ENCODE measurements around the gene C5orf15. TPM values are rescaled to one million over a fixed set of nuclear protein-coding genes. Genes with fewer than 3 reads are reported as not detected.
"Not testable (repeated sequence)": the region's sequence is repeated elsewhere in the genome, so short reads cannot be mapped to it uniquely, and the experiment has no call there.

The C5orf15 gene
- total and polyA plus RNA-seq, 7 experiments from 2014 or later = 11.1 to 33.6 (median 17.9) TPM

DNA sequence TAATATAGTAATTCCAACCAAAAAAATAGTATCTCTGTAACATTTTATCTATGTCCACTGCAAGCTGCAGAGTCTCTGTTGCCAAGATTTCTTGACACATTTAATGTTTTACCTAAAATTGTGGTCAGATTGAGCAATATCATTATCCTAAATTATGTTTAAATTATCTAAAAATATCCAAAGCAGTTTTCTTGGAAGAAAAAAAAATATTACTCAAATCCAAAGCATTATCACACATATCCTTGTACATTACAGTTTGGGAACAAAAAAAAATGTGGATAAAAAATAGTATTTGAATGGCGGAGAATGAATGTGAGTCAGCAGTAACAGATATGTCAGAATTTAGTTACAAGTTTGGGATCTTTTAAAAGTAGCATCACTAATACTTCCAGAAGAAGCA, 12.2 kb downstream of the C5orf15 start:
- intact Hi-C loops (cut with micrococcal nuclease); H3K27me3 Mint-ChIP-seq; H3K9me3 Mint-ChIP-seq; H3K4me3 Mint-ChIP-seq; ATAC-seq; H3K27me3 ChIP-seq (ENCODE audit: control insufficient read depth in 2 of 2, insufficient read depth in 2 of 2, low read length in 2 of 2); POLR2A ChIA-PET; H3K27ac ChIP-seq (ENCODE audit: low read depth, low read length); H3K4me1 ChIP-seq (ENCODE audit: control insufficient read depth in 2 of 2, insufficient read depth in 2 of 2, low read length in 2 of 2); H3K9me3 ChIP-seq (ENCODE audit: control insufficient read depth in 2 of 3, low read length in 3 of 3); H3K4me3 ChIP-seq (ENCODE audit: low read length); H3K27ac Mint-ChIP-seq; DNase-seq: not testable (repeated sequence)
- Mint-ChIP-seq H3K4me1 (peaks cover 0 to 26% (median 21%) of the 10 kb centered on the region in 7 donors), H3K36me3 (peaks cover 7 to 33% (median 25%) of the 10 kb centered on the region in 5 donors)
- H3K36me3 ChIP-seq (ENCODE audit: control insufficient read depth in 2 of 3, insufficient read depth in 3 of 3, low read length in 3 of 3) = peaks cover 4 to 31% (median 11%) of the 10 kb centered on the region in 3 experiments
- CTCF ChIA-PET = interaction anchor here (0.7 kb wide), 1 partner anchor 542 kb away, joined by 3 read pairs; no protein-coding TSS in a partner anchor

DNA sequence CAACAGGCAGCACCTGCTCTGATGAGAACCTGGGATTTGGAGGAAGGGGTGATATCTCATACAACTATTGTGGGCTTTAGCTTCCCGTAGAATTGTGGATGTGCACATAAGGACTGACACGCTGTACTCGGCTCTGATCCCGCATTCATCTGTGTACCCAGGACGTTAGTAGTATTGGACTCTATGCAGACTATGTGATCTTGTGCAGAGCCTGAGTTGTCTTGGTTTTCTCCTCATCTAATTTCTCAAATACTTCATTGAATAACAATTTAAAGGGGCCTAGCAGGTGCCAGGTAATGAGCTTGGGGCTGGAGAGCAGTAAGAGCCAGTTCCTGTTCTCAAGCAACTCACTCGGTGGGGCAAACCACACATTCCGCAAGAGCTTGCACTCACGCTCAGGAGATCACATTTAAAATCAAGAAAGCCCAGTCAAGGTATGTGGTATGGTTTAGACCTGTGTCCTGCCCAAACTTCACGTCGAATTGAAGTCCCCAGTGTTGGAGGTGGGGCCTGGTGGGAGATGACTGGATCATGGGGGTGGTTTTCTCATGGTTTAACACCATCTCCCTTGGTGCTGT, 14.8 kb downstream of the C5orf15 start:
- Mint-ChIP-seq H3K9me3 (no peaks in the 10 kb centered on the region), H3K4me3 (no peak overlapping the region), H3K36me3 (peaks cover 3 to 23% (median 16%) of the 10 kb centered on the region in 5 donors), H3K4me1 (peaks cover 0 to 9% (median 8%) of the 10 kb centered on the region in 7 donors), H3K27ac (peak overlapping the region in 2 of 9 donors; percentile 25 to 36), H3K27me3 (no peaks in the 10 kb centered on the region)
- Histone ChIP-seq H3K4me1 (ENCODE audit: control insufficient read depth in 2 of 2, insufficient read depth in 2 of 2, low read length in 2 of 2) (no peaks in the 10 kb centered on the region), H3K4me3 (ENCODE audit: low read length) (no peak overlapping the region), H3K36me3 (ENCODE audit: control insufficient read depth in 2 of 3, insufficient read depth in 3 of 3, low read length in 3 of 3) (peaks cover 4 to 31% (median 11%) of the 10 kb centered on the region in 3 experiments), H3K27ac (ENCODE audit: low read depth, low read length) (no peak overlapping the region), H3K27me3 (ENCODE audit: control insufficient read depth in 2 of 2, insufficient read depth in 2 of 2, low read length in 2 of 2) (no peaks in the 10 kb centered on the region), H3K9me3 (ENCODE audit: control insufficient read depth in 2 of 3, low read length in 3 of 3) (no peaks in the 10 kb centered on the region)
- DNase-seq (no peak), ATAC-seq (no peak)
- POLR2A ChIA-PET = no interaction called here
- intact Hi-C loops (cut with micrococcal nuclease) = no loop called here
- CTCF ChIA-PET = interaction anchor here (0.6 kb wide), 1 partner anchor 68 kb away, joined by 3 read pairs; no protein-coding TSS in a partner anchor

DNA sequence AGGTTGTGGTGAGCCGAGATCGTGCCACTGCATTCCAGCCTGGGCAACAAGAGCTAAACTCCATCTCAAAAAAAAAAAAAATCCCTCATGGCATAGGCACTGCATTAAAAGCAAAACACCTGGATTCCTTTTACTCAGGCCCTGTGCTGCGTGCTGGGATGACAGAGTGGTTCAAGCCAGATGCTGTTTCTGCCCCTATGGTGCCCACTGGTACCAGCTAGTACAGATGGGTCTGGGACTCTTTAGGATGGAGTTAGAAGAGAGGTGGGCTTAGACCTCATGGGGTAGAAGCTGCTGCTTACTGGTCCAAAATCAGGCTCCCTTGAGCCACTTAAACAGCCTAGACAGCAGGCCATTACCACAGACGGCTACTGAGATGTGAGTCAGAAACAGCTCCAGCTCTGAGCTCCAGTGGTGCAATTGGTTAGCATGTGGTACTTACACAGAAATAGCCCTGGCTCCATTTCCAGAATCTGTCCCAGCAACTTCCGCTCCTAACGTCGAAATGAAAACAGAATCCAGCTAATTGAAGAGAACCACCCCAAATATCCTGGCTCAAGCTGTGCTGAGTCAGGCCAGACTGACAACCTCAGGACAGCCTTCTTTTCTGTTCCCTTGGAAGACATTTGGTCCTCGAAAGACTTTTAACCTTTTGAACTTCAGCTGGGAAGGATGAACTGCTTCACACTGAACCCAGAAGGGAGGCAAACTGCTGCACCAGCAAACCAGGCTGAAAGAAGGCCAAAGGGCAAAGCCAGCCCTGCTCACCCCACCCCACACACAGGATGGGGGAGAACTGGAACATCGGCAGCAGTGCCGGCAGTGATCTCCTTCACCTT, 15.5 kb downstream of the C5orf15 start:
- Histone ChIP-seq H3K36me3 (ENCODE audit: control insufficient read depth in 2 of 3, insufficient read depth in 3 of 3, low read length in 3 of 3) (peaks cover 4 to 29% (median 10%) of the 10 kb centered on the region in 3 experiments), H3K4me1 (ENCODE audit: control insufficient read depth in 2 of 2, insufficient read depth in 2 of 2, low read length in 2 of 2) (no peaks in the 10 kb centered on the region), H3K27ac (ENCODE audit: low read depth, low read length) (no peak overlapping the region), H3K27me3 (ENCODE audit: control insufficient read depth in 2 of 2, insufficient read depth in 2 of 2, low read length in 2 of 2) (no peaks in the 10 kb centered on the region), H3K4me3 (ENCODE audit: low read length) (no peak overlapping the region), H3K9me3 (ENCODE audit: control insufficient read depth in 2 of 3, low read length in 3 of 3) (no peaks in the 10 kb centered on the region)
- DNase-seq = no peak
- intact Hi-C loops (cut with micrococcal nuclease) = no loop called here
- peaks cover 0 to 9% (median 7%) of the 10 kb centered on the region in 7 donors for H3K4me1 Mint-ChIP-seq
- H3K9me3 Mint-ChIP-seq = no peaks in the 10 kb centered on the region
- peaks cover 3 to 23% (median 15%) of the 10 kb centered on the region in 5 donors for H3K36me3 Mint-ChIP-seq
- ChIA-PET CTCF (no interaction called here), POLR2A (no interaction called here)
- H3K27me3 Mint-ChIP-seq = no peaks in the 10 kb centered on the region
- ATAC-seq = no peak
- H3K4me3 Mint-ChIP-seq = no peak overlapping the region
- peak overlapping the region in 3 of 9 donors; percentile 25 to 87 (median 36) for H3K27ac Mint-ChIP-seq

DNA sequence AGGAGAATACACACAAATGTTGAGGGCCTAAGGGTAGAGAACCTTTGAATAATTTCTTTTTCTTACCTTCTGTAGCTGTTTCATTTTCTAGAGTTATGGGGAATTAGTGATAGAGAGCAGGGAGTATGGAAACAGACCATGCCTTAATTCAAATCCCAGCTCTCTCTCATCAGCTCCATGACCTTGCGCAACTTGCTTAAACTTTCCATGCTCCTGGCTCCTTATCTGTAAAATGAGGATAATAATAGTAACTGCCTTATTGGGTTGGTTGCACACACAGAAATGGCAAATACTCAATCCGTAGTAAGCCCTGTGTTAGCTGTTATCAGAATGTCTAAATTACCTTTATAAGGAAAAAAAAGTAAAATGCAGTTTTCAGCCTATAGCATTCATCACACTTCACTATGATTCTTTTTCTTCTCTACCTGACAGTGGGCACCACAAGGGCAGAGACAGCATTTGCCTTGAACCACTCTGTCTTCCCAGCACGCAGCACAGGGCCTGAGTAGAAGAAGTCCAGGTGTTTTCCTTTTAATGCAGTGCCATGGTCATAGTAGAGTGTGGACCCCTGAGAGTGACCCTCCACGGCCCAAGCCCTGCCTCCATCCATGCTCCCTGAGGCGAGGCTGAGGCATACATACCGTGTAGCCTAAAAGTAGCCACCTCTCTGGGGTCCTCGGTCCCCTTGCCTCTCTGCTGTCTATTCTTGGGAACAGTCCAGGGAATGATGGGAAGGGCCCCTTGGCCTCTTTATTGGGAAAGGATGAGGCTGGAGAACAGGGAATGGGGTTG, 17.4 kb downstream of the C5orf15 start:
- Mint-ChIP-seq H3K4me3 (no peak overlapping the region), H3K9me3 (no peaks in the 10 kb centered on the region), H3K27me3 (no peaks in the 10 kb centered on the region), H3K4me1 (peaks cover 0 to 1% (median 0%) of the 10 kb centered on the region in 7 donors), H3K27ac (no peak overlapping the region), H3K36me3 (peaks cover 3 to 15% (median 10%) of the 10 kb centered on the region in 5 donors)
- ATAC-seq (no peak), DNase-seq (no peak)
- H3K9me3 ChIP-seq (ENCODE audit: control insufficient read depth in 2 of 3, low read length in 3 of 3) = no peaks in the 10 kb centered on the region
- H3K27me3 ChIP-seq (ENCODE audit: control insufficient read depth in 2 of 2, insufficient read depth in 2 of 2, low read length in 2 of 2) = no peaks in the 10 kb centered on the region
- intact Hi-C loops (cut with micrococcal nuclease) = no loop called here
- peaks cover 0 to 13% (median 0%) of the 10 kb centered on the region in 3 experiments for H3K36me3 ChIP-seq (ENCODE audit: control insufficient read depth in 2 of 3, insufficient read depth in 3 of 3, low read length in 3 of 3)
- CTCF ChIA-PET = interaction anchor here (0.7 kb wide), 1 partner anchor 1941 kb away, joined by 3 read pairs; no protein-coding TSS in a partner anchor
- no peak overlapping the region for H3K4me3 ChIP-seq (ENCODE audit: low read length)
- H3K27ac ChIP-seq (ENCODE audit: low read depth, low read length) = no peak overlapping the region
- no peaks in the 10 kb centered on the region for H3K4me1 ChIP-seq (ENCODE audit: control insufficient read depth in 2 of 2, insufficient read depth in 2 of 2, low read length in 2 of 2)
- POLR2A ChIA-PET = no interaction called here

DNA sequence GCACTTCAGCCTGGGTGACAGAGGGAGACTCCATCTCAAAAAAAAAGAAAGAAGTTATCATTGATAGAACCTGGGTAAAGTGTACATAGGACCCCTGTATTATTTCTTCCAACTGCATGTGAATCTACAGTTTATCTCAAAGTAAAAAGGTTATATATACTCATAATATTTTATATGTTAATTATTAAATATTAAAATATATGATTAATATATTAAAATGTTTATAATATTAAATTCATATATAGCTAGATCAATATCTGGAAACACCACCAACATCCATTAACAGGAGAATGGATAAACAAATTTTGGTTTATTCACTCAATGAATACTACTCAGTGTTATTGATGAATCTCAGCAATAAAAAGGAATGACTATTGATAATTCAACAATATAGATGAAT, 19.7 kb downstream of the C5orf15 start:
- Histone ChIP-seq H3K27me3 (ENCODE audit: control insufficient read depth in 2 of 2, insufficient read depth in 2 of 2, low read length in 2 of 2) (no peaks in the 10 kb centered on the region), H3K4me3 (ENCODE audit: low read length) (no peak overlapping the region), H3K4me1 (ENCODE audit: control insufficient read depth in 2 of 2, insufficient read depth in 2 of 2, low read length in 2 of 2) (no peaks in the 10 kb centered on the region), H3K9me3 (ENCODE audit: control insufficient read depth in 2 of 3, low read length in 3 of 3) (no peaks in the 10 kb centered on the region), H3K27ac (ENCODE audit: low read depth, low read length) (no peak overlapping the region), H3K36me3 (ENCODE audit: control insufficient read depth in 2 of 3, insufficient read depth in 3 of 3, low read length in 3 of 3) (no peaks in the 10 kb centered on the region)
- H3K4me3 Mint-ChIP-seq = no peak overlapping the region
- ChIA-PET CTCF (interaction anchor here (0.6 kb wide), 1 partner anchor 794 kb away, joined by 3 read pairs; no protein-coding TSS in a partner anchor), POLR2A (interaction anchor here (0.6 to 0.7 kb wide), 3 partner anchors 125 to 1016 kb away, joined by 3 read pairs; no protein-coding TSS in a partner anchor)
- no peaks in the 10 kb centered on the region for H3K9me3 Mint-ChIP-seq
- no peak overlapping the region for H3K27ac Mint-ChIP-seq
- H3K36me3 Mint-ChIP-seq = peaks cover 0 to 3% (median 2%) of the 10 kb centered on the region in 5 donors
- ATAC-seq (no peak), DNase-seq (no peak)
- intact Hi-C loops (cut with micrococcal nuclease) = no loop called here
- H3K27me3 Mint-ChIP-seq = no peaks in the 10 kb centered on the region
- H3K4me1 Mint-ChIP-seq = peaks cover 0 to 3% (median 0%) of the 10 kb centered on the region in 7 donors

DNA sequence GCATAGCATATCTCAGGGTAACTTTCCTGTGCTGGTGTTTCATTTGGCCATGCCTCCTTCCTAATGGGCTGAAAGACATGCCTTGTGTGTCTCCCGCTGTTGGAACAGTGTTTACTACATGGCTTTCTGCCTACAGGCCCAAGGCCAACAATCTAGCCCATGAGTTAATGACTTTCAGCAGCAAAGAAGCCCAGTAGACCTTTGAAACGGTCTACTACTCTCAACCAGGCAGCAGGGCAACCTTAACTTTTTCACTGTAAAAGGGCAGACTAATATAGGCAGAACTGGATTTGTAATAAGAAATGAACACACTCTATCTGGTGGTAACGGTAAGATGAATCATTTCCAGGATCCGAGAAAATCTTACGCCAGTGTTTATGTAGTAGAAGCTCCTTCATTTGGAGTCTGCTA, 21.0 kb downstream of the C5orf15 start:
- intact Hi-C loops (cut with micrococcal nuclease) = no loop called here
- Mint-ChIP-seq H3K9me3 (no peaks in the 10 kb centered on the region), H3K27me3 (no peaks in the 10 kb centered on the region), H3K4me3 (no peak overlapping the region), H3K4me1 (peaks cover 0 to 3% (median 0%) of the 10 kb centered on the region in 7 donors), H3K27ac (no peak overlapping the region), H3K36me3 (no peaks in the 10 kb centered on the region)
- POLR2A ChIA-PET = no interaction called here
- Histone ChIP-seq H3K27me3 (ENCODE audit: control insufficient read depth in 2 of 2, insufficient read depth in 2 of 2, low read length in 2 of 2) (no peaks in the 10 kb centered on the region), H3K36me3 (ENCODE audit: control insufficient read depth in 2 of 3, insufficient read depth in 3 of 3, low read length in 3 of 3) (no peaks in the 10 kb centered on the region), H3K4me3 (ENCODE audit: low read length) (no peak overlapping the region), H3K9me3 (ENCODE audit: control insufficient read depth in 2 of 3, low read length in 3 of 3) (no peaks in the 10 kb centered on the region), H3K4me1 (ENCODE audit: control insufficient read depth in 2 of 2, insufficient read depth in 2 of 2, low read length in 2 of 2) (no peaks in the 10 kb centered on the region), H3K27ac (ENCODE audit: low read depth, low read length) (no peak overlapping the region)
- ATAC-seq = no peak
- CTCF ChIA-PET = no interaction called here
- DNase-seq = no peak

Data from naive thymus-derived CD4-positive, alpha-beta T cell (primary cell).